HepG2 (cell line): Measurements from ENCODE around the gene IGF2BP3. TPM values are rescaled to one million over a fixed set of nuclear protein-coding genes. Genes with fewer than 3 reads are reported as not detected.
A peak's percentile ranks its signal among the peaks of the same experiment; 100 is the strongest.

Experiments
- ASH2L ChIP-seq: fragments of 300-600, 200-600 bp; sonication (generic); IDR thresholded peaks from 2 replicates; pipeline ENCODE4 v1.7.0; 2017; ENCODE audit warnings: low read depth, mild to moderate bottlenecking, moderate library complexity, mixed read lengths, low read length; ENCODE audit not compliant: insufficient read length
- ATF7 ChIP-seq, 2 experiments: fragments of 450-650 bp in 1 of 2; sonication (generic) in 1 of 2; formaldehyde crosslinking in 1 of 2; IDR thresholded peaks; 2 replicates each; pipeline versions ENCODE4 v1.4.0 to v1.6.1; 2016 to 2020; ENCODE audit warnings: antibody characterized with exemption in 1 of 2, mild to moderate bottlenecking in 1 of 2, missing genetic modification reagents in 1 of 2
- BCLAF1 ChIP-seq: fragments of 450-650 bp; IDR thresholded peaks from 2 replicates; pipeline ENCODE4 v1.6.1; 2017; ENCODE audit warnings: mild to moderate bottlenecking
- GFI1 ChIP-seq: sonication (generic); formaldehyde crosslinking; IDR thresholded peaks from 2 replicates; pipeline ENCODE4 v1.5.0; 2020; ENCODE audit warnings: missing genetic modification reagents, mild to moderate bottlenecking, borderline replicate concordance
- SMAD9 ChIP-seq: sonication (generic); formaldehyde crosslinking; IDR thresholded peaks from 2 replicates; pipeline ENCODE4 v1.5.1; 2020; ENCODE audit warnings: mild to moderate bottlenecking, missing genetic modification reagents
- U2AF1 ChIP-seq: fragments of 200-400 bp; formaldehyde crosslinking; optimal IDR thresholded peaks from 2 replicates; pipeline ENCODE3; 2017; ENCODE audit warnings: mild to moderate bottlenecking, low read depth, low read length
- XRCC5 ChIP-seq: fragments of 200-400 bp; formaldehyde crosslinking; optimal IDR thresholded peaks from 2 replicates; pipeline ENCODE3; 2017; ENCODE audit warnings: mild to moderate bottlenecking, low read length
- ZBTB40 ChIP-seq, 2 experiments: fragments of 450-650 bp in 1 of 2; sonication (generic) in 1 of 2; formaldehyde crosslinking in 1 of 2; IDR thresholded peaks; 2 replicates each; pipeline versions ENCODE4 v1.6.1 to v1.8.0; 2016 to 2022; ENCODE audit warnings: antibody characterized with exemption in 1 of 2, mild to moderate bottlenecking in 1 of 2, missing genetic modification reagents in 1 of 2
- ZEB1 ChIP-seq: IDR thresholded peaks from 2 replicates; pipeline ENCODE4 v1.6.1; 2012; ENCODE audit warnings: mild to moderate bottlenecking, low read depth, inconsistent platforms; ENCODE audit not compliant: insufficient replicate concordance
- ZMYM4 ChIP-seq: sonication (generic); formaldehyde crosslinking; IDR thresholded peaks from 2 replicates; pipeline ENCODE4 v1.8.1; 2023; ENCODE audit warnings: mild to moderate bottlenecking, missing genetic modification reagents
- ZNF280B ChIP-seq: sonication (generic); formaldehyde crosslinking; IDR thresholded peaks from 2 replicates; pipeline ENCODE4 v1.5.0; 2020; ENCODE audit warnings: missing genetic modification reagents, mild to moderate bottlenecking, borderline replicate concordance
- ZNF713 ChIP-seq: sonication (generic); formaldehyde crosslinking; IDR thresholded peaks from 2 replicates; pipeline ENCODE4 v1.4.0; 2020; ENCODE audit warnings: mild to moderate bottlenecking, missing genetic modification reagents
- ZNF761 ChIP-seq: sonication (generic); formaldehyde crosslinking; conservative IDR thresholded peaks from 2 replicates; pipeline ENCODE4 v1.4.0; 2020; ENCODE audit warnings: mild to moderate bottlenecking, missing genetic modification reagents
- ZNF883 ChIP-seq: sonication (generic); formaldehyde crosslinking; IDR thresholded peaks from 2 replicates; pipeline ENCODE4 v1.5.1; 2020; ENCODE audit warnings: mild to moderate bottlenecking, missing genetic modification reagents; ENCODE audit errors: not compliant biosample characterization
- polyA plus RNA-seq, 8 experiments: library from polyadenylated mRNA; depleted of rRNA in 3 of 8; stranded (reverse) in 7 of 8; unstranded in 1 of 8; fragments of >200 nt; fragmentation: Illumina TruSeq in 4 of 8; extraction: Trizol in 4 of 8; gene quantifications; 2 replicates each; pipeline versions ENCODE4 v1.2.1 to v1.2.3, GENCODE V29; 2011 to 2016; ENCODE audit warnings: low read depth in 4 of 8, missing spikeins in 1 of 8, mixed read lengths in 1 of 8; ENCODE audit not compliant: insufficient read depth in 1 of 8
- total RNA-seq, 5 experiments: library from RNA; depleted of rRNA; stranded (reverse); fragments of >200 nt; fragmentation: Illumina TruSeq; extraction: Trizol; gene quantifications; 2 replicates each; pipeline ENCODE4 v1.2.3, GENCODE V29; 2016; ENCODE audit warnings: low read depth in 1 of 5

Gene IGF2BP3
- total and polyA plus RNA-seq, 2 of the 13 experiments (the other 11 are each of a cell fraction or from before 2014, with no cell fraction given), result 37.7 to 39.5 TPM

GRCh38 chr7:23294549-23295400 is 175.5 kb downstream of the IGF2BP3 start (continued):
- TF ChIP-seq ZBTB40 (IDR thresholded peaks at IDR 0.05), result no peak
- peak; percentile 32; the same call in 1 of the 2 replicates for TF ChIP-seq ZBTB40 (CRISPR knock-in tag; IDR thresholded peaks at IDR 0.05)
- no peak for TF ChIP-seq ATF7 (IDR thresholded peaks at IDR 0.05)
- TF ChIP-seq ATF7 (CRISPR knock-in tag; IDR thresholded peaks at IDR 0.05), result peak; percentile 28; the same call in 1 of the 2 replicates
- no peak for TF ChIP-seq GFI1 (CRISPR knock-in tag)
- TF ChIP-seq ZMYM4, result peak; percentile 53; the same call in 1 of the 2 replicates
- TF ChIP-seq BCLAF1, result no peak
- no peak for TF ChIP-seq ZNF280B (CRISPR knock-in tag)
- TF ChIP-seq U2AF1, result no peak
- no peak for TF ChIP-seq XRCC5
- no peak for TF ChIP-seq ZNF713 (CRISPR knock-in tag)
- no peak for TF ChIP-seq ZNF883 (CRISPR knock-in tag)
- TF ChIP-seq SMAD9 (CRISPR knock-in tag), result no peak
- TF ChIP-seq ZNF761 (CRISPR knock-in tag), result no peak
- TF ChIP-seq ASH2L, result peak; percentile 89
- TF ChIP-seq ZEB1, result no peak
